Amniotic epithelial cell (primary cell): ENCODE results near the gene NECTIN1.

ENCODE experiments used
- DNase-seq: peaks from one replicate; pipeline ENCODE4 v3.0.0-alpha.2; 2010; ENCODE audit warnings: low read depth

The NECTIN1 gene, protein sequence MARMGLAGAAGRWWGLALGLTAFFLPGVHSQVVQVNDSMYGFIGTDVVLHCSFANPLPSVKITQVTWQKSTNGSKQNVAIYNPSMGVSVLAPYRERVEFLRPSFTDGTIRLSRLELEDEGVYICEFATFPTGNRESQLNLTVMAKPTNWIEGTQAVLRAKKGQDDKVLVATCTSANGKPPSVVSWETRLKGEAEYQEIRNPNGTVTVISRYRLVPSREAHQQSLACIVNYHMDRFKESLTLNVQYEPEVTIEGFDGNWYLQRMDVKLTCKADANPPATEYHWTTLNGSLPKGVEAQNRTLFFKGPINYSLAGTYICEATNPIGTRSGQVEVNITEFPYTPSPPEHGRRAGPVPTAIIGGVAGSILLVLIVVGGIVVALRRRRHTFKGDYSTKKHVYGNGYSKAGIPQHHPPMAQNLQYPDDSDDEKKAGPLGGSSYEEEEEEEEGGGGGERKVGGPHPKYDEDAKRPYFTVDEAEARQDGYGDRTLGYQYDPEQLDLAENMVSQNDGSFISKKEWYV

DNA sequence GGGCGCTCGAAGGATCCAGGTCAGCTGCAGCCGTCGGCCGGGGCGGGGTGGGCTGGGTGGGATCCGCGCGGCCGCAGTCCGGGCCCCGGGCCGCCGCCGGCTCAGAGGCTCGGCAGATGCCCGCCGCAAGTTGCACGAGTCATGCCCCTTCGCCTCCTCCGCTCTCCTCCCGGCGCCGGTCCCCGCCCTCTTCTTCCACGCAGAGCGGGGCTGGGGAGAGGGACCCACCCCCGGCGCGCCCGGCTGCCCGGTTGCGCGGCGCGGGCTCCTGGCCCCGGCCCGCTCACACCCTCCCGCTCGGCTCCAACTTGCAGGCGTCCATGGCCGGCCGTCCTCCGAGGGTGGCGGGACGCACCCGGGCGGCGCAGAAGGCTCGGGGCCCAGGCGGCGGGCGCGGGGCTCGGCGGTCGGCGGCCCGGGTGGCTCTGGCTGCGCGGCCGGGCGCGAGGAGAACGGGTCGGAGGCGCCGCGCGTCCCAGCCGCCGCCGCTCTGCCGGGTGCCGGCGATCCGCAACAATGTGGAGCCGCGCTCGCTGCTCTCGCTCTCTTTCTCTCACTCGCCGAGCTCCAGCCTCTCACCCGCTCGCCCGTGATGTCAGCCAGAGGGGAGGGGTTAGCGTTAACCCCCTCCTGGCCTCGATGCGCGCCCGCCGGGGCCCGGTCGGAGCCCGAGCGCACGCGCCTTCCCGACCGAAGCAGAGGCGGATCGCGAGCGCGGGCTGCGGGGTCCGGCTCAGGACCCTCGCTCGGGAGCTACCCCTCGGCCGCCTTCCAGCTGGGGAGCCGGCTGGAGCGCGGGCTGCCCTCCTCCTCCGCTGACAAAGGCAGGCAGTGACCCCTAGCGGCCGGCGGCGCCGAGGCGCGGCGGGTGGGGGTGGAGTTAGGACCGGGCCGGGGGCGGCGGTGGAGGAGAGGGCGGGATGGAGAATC is at the start of gene NECTIN1:
TSS of gene NECTIN1 (minus strand) at position 550 of the 930 bp plus-strand sequence. CDS start 647 bp downstream, outside the sequence.
- DNase-seq = peak; percentile 76

DNA sequence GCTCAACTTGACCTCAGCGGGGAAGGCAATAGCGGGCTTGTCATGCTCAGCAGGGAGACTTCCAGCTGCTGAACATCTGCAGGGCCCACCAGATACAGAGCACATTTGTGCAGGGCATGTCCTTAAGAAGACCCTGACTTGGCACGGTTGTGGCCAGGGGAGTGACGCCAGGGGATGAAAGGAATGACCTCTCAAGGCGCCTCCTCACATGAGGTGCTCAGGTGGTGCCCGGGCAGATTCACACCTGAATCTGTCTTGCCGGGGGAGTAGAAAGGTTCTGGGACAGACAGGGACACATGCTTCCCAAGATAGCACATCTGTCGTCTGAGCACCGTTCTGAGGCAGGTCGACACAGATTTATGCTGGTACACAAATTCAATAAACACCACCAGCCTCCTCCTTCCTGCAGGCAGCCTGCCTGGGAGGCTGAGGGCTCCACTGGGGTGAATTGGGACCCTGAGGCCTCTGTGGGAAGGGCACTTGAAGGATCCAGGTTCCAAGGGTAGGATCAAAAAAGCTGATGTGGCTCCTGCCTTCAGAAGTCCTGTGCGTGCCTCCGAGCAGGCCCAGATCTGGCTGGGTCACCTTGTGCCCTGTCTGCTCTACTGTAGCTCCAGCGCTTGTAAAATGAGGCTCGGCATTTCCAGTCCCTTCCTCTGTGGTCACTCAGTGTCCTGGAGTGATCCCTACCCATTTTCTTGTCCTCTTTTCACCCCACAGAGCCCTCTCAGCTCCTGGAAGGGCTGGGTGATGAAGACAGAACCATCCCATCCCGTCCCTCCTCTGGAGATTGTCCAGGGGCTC is 49.6 kb upstream of the NECTIN1 start:
- DNase-seq = no peak

DNA sequence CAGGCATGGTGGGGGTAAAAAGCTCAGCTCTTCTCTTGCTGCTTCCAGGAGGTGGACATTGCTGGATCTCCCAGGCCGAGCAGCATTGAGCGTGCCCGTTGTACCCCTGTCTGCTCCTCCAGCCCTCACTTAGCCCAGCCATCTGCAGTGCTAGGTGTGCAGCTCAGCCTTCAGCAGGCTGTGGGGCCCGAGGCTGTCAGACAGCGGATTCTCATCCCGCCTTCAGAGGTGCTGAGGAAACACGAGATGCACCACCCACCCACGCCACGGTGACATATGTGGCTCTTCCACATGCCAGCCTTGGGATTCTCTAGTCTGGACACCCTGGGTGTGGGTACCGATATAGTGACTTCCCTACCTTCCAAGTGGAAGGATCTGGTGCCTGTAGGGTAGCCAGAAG is 48.9 kb upstream of the NECTIN1 start:
- no peak for DNase-seq

DNA sequence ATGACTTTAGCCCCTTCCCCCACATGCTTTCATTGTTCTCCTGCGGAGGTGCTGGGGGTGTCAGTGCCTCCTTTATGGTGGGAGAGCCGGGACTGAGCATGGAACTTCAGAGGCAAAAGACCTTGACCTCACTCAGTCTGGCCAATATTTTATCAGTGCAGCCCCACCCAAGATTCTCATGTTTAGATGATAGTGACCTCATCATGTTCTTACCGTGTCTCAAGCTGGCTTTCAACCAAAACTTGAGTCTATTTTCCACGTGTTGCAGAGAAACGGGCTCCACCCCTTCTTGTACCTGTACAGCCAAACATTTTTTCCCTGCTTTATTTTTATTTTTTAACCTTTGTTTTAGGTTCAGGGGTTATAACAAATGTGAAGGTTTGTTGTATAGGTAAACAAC is 47.7 kb upstream of the NECTIN1 start:
- no peak for DNase-seq

DNA sequence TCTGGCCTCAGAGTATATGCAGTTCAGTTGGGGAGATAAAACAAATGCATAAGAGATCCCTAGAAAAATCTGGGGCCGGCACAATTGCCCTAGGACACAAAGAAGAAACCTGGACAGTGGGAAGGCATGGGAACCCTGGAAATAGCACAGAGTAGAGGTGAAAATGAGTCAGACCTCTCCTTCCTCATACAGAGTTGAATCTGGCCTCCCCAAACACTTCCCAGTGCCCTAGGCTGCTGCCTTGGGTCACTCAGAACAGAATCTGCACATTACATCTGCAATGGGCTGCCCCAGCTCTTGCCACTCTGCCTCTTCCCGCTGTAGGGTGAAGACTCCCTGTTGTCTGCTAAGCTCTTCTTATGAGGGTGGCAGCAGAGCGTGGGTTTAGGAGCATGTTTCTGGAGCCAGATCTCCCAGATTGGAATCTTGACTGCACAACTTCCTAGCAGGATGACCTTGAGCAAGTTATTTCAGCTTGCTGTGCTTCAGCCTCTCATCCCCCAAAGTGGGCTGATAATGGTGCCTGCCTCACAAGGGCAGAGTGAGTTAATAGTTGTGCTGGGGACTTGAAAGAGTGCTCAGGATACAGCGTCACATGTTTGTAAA is 47.1 kb upstream of the NECTIN1 start:
- no peak for DNase-seq

DNA sequence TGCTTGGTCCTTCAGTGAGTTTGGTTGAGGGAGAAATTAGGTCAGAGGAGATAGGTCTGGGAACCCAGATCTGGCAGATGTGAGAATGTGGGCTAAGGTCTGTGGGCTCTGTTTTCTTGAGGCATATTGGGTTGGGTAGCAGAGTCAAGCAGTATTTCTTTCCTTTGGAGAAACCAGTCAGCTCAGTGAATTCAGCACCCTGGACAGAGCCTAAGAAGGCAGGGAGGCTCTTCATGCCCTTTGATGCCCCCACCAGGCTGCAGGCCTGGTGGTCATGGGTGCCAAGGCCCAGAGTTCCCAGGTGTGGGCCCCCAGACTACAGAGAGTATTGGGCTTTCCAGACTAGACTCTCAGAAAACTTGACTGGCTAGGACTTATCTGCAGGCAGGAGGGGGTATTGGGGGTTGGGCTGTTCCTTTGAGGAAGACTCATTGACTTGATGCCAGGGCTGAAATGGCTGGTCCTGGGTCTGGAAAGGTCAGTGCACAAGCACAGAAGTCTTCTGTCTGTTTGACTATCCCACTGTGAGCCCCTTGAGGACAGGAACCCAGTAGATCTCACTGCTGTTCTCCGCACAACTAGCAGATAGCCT is 45.3 kb upstream of the NECTIN1 start:
- DNase-seq = peak; percentile 20

DNA sequence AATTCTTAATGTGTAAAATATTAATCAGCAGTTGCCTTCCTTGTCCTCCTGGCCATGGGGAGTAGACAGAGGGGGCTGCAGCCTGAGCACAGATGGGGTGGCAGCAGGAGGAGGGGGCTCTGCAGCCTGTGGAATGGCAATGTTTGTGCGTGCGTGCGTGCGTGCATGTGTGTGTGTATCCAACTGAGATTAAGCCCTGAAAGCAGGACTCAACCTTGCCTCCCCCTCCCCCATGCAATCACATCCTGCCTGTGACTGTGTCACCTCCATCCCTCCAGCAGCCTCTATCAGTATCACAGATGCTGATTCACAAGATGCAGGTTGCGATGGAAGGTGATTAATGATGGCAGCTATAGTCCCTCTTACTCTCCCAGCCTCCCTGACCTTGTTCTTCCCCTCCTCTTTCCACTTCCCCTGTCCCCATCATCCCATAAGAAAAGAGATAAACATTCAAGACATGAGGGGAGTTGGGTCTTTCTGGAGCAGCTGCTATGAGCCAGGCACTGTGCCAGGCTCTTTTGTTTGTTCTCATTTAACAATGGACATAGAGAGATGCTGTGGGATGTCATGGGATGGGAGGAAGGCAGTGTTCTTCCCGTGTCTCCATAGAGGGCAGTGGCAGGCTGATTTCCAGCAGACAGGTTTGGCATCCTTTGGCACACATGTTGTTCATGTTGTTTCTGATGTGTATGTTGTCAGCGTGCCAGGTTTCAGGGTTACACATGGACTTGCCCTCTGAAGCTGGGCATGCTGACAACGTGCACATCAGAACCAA is 43.8 kb upstream of the NECTIN1 start:
- DNase-seq = no peak

DNA sequence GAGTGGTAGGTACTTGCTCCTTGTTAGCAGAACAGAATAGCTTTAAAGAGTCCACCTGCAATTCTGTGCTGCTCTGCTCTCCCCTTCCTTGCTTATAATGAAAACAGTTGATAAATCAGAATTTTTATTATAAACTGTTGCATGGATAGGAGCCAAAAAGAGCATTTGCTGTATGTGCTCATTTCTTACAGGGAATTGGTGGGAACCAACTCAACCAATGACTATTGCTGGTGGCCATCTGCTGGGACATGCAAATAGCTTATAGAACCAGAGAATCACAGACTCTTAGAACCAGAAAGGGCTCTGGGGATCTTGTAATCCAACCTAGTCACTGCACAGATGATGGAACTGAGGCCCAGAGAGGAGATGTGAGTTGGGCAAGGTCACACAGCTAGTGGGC is 43.1 kb upstream of the NECTIN1 start:
- no peak for DNase-seq

DNA sequence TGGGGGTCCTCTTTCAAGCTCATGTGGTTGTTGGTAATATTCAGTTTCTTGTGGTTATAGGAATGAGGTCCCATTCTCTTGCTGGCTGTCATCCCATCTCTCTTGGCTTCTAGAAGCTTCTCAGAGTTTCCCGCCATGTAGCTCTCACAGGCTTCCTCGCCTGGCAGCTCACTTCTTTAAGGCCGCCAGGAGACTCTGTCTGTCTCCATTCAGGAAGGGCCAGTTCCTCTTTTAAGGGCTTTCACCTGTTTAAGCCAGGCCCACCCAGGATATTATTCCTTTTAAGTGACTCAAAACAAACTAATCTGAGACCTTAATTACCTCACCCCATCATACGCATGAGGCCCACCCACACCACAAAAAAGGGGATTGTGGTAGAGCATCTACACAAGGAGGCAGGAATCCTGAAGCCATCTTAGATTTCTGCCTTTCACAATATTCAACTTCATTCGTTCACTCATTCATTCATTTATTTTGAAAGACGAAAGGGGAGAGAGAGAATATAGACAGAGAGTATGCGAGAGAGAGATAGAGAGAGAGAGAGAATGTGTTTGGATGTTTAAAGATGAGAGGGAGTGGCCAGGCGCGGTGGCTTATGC is 42.3 kb upstream of the NECTIN1 start:
- no peak for DNase-seq

DNA sequence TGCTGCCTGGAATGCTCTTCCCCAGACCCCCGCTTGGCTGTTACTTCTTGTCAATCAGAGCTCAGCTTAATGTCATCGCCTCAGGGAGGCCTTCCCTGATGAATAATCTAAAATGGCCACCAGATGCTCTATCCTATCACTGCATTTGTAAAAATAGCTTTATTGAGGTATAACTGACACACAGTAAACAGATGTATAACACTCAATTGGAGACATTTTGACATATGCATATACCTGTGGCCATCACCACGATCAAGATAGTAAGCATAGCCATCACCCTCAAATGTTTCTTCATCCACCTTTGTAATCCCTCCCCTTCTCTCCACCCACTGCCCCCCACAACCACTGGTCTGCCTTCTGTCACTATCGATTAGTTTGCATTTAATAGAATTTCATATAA is 36.6 kb upstream of the NECTIN1 start:
- no peak for DNase-seq

DNA sequence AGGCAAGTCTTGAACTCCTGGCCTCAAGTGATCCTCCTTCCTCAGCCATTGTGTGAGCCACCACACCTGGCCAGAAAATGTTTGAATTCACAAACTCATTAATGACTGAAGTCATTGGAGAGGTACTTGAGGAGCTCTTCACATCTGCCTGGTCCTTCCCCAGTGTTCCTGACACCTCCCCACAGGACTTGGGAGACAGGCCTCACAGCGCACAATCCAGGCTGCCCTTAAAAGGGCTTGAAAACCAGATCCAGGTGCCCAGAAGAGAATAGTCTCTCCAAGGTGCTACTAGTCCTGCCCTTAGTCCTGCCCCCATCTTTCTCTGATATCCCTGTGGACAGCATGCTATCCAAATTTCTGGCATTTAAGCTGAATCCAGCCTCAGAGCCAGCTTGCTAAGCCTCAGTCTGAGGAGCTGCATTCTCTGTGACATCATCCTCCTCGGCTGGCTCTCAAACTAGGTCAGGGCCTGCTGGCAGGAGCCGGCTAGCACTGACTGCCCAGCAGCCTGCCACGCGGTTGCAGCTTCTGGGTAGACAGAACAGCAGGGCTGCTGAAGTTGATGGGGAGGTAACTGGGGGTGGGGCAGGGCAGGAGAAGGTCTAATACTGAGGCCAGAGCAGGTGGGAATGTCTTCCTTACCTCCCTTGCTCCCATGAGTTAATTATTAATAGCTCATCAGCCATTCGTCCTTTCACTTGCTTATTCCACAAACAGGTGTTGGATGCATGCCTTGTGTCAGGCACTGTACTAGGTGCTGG is 35.3 kb upstream of the NECTIN1 start:
- peak; percentile 62 for DNase-seq

DNA sequence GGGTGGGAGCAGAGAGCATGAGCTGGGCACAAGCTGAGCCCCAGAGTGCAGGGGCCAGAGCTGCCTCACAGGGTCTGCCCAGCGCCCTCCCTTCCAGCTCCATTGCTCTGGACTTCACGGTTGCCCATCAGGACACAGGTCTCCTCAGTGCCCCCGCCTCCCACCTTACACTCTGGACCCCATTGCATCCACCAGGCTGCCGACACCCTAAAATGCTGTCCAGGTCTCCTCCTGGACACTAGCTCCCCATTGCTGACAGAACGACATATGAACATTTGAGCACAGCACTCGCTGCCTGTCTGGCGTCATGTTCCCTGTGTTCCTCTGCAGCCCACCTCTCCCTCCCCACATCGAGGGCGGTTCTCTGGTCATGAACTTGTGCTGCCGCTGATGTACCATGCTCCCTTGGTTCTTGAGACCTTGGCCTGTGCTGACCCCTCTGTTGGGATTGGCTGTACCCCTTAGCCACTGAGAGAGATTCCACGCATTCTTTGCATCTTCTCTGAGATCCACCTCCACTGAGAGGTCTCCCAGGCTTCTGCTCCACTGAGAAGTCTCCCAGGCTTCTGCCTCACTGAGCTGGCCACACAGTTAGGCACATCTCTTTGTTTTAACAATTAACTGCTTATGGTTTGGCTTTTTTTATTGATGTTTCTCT is 34.2 kb upstream of the NECTIN1 start:
- no peak for DNase-seq

DNA sequence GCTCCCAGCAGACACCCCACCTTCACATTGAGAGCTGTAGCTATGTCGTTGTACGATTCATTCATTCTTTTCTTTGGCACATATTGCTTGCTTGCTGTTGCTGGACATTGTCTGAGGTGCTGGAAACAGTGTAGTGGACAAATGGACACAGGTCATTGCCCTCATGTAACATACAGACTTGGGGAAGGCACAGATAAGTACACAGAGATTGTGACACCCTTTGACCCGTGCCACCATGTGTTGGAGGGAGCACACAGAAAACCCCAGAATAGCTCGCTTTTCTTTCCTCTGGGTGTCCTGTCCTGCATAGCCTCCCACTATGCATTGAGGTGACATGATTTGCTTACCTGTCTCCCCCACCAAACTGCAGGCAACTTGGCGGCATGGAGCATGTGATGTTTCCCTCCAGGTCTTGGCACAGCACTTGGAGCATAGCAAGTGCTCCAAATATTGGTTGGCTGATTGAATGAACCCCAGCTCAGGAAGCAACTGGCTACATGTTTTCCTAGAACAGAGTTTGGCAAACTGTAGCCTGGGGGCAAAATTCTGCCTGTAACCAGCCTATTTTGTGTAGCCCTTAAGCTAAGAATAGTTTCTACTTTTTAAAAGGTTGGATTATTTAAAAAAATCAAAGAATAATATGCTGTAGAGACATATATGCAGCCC is 30.9 kb upstream of the NECTIN1 start:
- DNase-seq = no peak

DNA sequence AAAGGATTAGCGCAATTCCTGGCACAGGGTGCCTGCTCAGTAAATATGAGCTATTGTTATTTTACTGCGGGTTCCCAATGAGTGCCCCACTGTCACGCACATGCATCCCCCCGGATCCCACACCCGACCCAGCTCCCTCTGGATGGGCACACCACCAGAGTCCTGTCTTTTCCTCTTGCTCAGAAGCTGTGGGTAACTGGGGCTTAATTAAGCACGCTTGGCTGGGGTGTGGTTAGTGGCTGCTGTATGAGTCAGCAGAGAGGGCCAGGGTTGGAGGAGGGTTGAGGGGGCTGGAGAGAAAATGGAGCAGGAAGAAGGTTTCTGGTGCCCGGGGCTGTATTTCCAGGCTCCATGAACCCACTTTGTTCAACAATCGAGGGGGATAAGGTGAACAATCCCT is 30.3 kb upstream of the NECTIN1 start:
- peak; percentile 40 for DNase-seq

DNA sequence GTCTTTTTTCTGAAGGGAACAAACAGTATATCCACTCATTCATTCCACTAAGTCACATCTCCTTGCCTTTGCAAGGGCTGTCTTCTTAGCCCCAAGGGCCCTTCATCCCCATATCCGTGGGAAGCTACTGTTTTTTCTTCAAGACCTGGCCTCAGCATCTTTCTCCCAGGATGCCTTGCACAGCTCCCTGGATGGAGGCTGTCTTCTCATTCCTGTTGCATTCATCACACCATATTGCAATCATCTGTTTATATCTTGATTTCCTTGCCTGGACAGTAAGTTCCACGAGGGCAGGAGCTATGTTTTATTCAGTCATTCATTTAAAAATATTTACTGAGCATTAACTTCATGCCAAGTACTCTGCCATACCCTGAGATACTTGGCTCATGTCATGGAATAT is 29.3 kb upstream of the NECTIN1 start:
- peak; percentile 58 for DNase-seq

DNA sequence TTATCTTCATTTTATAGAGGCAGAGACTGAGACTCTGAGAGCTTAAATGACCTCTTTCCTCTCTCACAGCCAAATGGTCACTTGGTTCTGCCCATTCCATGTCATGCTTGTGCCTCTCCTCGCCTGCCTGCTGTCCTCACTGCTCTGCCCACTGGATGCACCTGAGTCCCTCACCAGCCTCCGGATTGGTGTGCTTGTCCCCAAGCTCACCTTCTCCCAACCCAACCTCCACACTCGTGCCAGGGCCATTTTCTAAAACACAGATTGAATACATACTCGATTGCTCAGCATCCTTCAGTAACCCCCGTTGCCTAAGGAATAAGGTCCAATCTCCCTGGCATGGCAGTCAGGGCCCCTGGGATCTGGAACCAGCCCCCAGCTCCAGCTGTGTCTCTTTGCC is 28.4 kb upstream of the NECTIN1 start:
- DNase-seq = no peak

DNA sequence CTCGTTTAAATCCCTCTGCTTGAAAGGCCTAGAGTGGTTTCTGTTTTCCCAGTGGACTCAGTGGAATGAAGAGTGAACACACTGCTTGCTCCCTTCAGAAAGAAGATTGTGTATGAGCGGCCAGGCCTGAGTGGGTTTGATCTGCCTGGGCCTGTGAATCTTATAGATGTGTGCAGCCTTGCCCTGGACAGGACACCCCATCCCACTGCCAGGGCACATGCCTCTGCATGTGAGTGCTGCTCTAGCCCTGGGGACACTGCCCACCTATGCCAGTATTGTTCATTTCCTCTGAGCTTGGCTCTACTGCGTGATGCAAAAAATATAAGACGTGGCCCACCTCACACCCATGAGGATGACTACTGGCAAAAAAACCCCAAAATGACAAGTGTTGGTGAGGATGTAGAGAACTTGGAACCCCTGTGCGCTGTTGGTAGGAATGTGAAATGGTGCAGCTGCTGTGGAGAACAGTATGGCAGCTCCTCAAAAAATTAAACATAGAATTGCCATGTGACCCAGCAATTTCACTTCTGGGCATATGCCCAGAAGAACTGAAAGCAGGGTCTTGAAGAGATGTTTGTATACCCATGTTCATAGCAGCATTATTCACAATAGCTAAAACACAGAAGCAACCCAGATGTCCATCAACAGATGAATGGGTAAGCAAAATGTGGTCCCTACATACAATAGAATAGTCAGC is 27.3 kb upstream of the NECTIN1 start:
- DNase-seq = no peak
